ENCODE measurements around the gene LAMC3. TPM values are rescaled to one million over a fixed set of nuclear protein-coding genes. Genes with fewer than 3 reads are reported as not detected.
A peak's percentile ranks its signal among the peaks of the same experiment; 100 is the strongest.

The LAMC3 gene
- total and polyA plus RNA-seq, 9 of the 15 experiments (the other 6 are each of a cell fraction or from before 2014, with no cell fraction given): 0.10 TPM; not detected in 8

DNA sequence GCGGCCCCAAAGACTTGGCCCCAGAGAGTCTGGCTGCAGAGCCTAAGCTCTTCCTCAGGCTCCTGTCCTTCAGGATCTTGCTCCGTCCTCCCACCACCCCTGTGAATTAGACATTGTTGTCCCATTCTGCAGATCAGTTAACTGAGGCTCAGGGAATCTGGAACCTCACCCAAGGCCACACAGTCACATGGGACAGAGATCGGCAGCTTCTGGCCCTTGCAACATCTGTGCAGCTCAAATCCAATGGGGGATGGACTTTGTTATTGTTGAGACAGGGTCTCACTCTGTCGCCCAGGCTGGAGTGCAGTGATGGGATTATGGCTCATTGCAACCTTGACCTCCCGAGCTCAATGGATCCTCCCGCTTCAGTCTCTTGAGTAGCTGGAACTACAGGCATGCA is 23.9 kb upstream of the LAMC3 start:
- DNase-seq (ENCODE audit: extremely low read depth in 1 of 4, low spot score in 3 of 4) (no peak), ATAC-seq (no peak), FAIRE-seq (no peak)
- intact Hi-C loops (cut with micrococcal nuclease): no loop called here
- POLR2A ChIA-PET: interaction anchor here (0.6 to 10.0 kb wide), 24 partner anchors 6 to 144 kb away, joined by 3 to 131 read pairs (median 5); no protein-coding TSS in a partner anchor
- 3% methylated on average over 6 of the region's 6 CpGs for WGBS (ENCODE audit: insufficient coverage, low coverage, missing lambda C conversion rate)
- Histone ChIP-seq H3K36me3 (ENCODE audit: control insufficient read depth, insufficient read depth, low read length) (no peaks in the 10 kb centered on the region), H3K27me3 (ENCODE audit: control insufficient read depth in 2 of 2, insufficient read depth in 2 of 2, low read length in 2 of 2) (peaks cover 96 to 99% of the 10 kb centered on the region in 2 experiments), H2AFZ (ENCODE audit: low read depth, low read length) (no peak overlapping the region), H3K4me1 (replicated peaks in 1 of 2; ENCODE audit: control insufficient read depth in 2 of 2, insufficient read depth in 2 of 2, low read length in 2 of 2) (peaks cover 0 to 23% of the 10 kb centered on the region in 2 experiments; a peak in 1 of 5 replicates), H3K27ac (ENCODE audit: extremely low read depth, low read depth, low read length) (no peak overlapping the region), H3K9me3 (replicated peaks; ENCODE audit: control insufficient read depth, insufficient read depth, low read depth, low read length) (no peaks in the 10 kb centered on the region), H3K4me3 (no peak overlapping the region), H3K9ac (ENCODE audit: insufficient read depth in 1 of 2, low read depth in 2 of 2, low read length in 2 of 2) (no peak overlapping the region), H3K79me2 (ENCODE audit: control insufficient read depth, insufficient read depth, low read length) (no peaks in the 10 kb centered on the region), H3K9me1 (ENCODE audit: control insufficient read depth, insufficient read depth, low read length) (peaks cover 15% of the 10 kb centered on the region), H4K20me1 (replicated peaks; ENCODE audit: control insufficient read depth, insufficient read depth, low read length) (peaks cover 86% of the 10 kb centered on the region), H3K4me2 (ENCODE audit: insufficient read depth, low read length) (no peak overlapping the region)
- CTCF ChIA-PET (ENCODE audit: low intra/inter-chr PET ratio): no interaction called here
- in situ Hi-C loops (cut with MboI): loop anchor here (25.0 kb wide), 1 partner anchor 273 kb away; no protein-coding TSS in a partner anchor
- TF ChIP-seq, protein P1, sequence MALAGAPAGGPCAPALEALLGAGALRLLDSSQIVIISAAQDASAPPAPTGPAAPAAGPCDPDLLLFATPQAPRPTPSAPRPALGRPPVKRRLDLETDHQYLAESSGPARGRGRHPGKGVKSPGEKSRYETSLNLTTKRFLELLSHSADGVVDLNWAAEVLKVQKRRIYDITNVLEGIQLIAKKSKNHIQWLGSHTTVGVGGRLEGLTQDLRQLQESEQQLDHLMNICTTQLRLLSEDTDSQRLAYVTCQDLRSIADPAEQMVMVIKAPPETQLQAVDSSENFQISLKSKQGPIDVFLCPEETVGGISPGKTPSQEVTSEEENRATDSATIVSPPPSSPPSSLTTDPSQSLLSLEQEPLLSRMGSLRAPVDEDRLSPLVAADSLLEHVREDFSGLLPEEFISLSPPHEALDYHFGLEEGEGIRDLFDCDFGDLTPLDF (CRISPR knock-in tag; IDR thresholded peaks at IDR 0.05): 0 out of 2 replicates have a peak, but pooled peaks have one; percentile 47
- no peak for TF ChIP-seq C11orf30 (IDR thresholded peaks at IDR 0.05; ENCODE audit: low read depth)
- no peak for TF ChIP-seq ZNF184 (CRISPR knock-in tag; IDR thresholded peaks at IDR 0.05)
- BruUV-seq (replicated peaks): no TSS peak

Measured in K562 (cell line).